ENCODE measurements around the gene DCAF8L2. TPM values are rescaled to one million over a fixed set of nuclear protein-coding genes. Genes with fewer than 3 reads are reported as not detected.

The DCAF8L2 gene
- total and polyA plus RNA-seq, 2 experiments from 2014 or later = not detected

DNA sequence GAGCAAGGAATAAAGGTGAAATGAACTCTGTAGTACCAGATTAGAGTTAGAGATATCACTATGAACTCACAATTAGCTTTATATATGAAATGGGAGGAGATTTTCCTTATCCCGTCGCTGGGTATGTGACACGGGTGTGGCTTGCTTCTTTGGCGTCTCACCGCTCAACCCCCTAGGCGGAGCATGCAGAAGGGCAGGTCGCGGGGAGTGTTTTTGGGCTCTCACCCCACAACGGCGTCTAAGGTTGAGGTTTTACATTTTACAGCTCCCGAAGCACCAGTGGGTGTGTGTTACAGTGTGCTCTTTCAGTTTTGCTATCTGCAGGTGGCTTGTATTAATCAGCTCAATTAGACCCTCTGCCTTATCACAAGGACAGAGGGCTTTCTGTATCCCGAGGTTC lies 175.6 kb downstream of the DCAF8L2 start (continued):
- TF ChIP-seq, protein P1, sequence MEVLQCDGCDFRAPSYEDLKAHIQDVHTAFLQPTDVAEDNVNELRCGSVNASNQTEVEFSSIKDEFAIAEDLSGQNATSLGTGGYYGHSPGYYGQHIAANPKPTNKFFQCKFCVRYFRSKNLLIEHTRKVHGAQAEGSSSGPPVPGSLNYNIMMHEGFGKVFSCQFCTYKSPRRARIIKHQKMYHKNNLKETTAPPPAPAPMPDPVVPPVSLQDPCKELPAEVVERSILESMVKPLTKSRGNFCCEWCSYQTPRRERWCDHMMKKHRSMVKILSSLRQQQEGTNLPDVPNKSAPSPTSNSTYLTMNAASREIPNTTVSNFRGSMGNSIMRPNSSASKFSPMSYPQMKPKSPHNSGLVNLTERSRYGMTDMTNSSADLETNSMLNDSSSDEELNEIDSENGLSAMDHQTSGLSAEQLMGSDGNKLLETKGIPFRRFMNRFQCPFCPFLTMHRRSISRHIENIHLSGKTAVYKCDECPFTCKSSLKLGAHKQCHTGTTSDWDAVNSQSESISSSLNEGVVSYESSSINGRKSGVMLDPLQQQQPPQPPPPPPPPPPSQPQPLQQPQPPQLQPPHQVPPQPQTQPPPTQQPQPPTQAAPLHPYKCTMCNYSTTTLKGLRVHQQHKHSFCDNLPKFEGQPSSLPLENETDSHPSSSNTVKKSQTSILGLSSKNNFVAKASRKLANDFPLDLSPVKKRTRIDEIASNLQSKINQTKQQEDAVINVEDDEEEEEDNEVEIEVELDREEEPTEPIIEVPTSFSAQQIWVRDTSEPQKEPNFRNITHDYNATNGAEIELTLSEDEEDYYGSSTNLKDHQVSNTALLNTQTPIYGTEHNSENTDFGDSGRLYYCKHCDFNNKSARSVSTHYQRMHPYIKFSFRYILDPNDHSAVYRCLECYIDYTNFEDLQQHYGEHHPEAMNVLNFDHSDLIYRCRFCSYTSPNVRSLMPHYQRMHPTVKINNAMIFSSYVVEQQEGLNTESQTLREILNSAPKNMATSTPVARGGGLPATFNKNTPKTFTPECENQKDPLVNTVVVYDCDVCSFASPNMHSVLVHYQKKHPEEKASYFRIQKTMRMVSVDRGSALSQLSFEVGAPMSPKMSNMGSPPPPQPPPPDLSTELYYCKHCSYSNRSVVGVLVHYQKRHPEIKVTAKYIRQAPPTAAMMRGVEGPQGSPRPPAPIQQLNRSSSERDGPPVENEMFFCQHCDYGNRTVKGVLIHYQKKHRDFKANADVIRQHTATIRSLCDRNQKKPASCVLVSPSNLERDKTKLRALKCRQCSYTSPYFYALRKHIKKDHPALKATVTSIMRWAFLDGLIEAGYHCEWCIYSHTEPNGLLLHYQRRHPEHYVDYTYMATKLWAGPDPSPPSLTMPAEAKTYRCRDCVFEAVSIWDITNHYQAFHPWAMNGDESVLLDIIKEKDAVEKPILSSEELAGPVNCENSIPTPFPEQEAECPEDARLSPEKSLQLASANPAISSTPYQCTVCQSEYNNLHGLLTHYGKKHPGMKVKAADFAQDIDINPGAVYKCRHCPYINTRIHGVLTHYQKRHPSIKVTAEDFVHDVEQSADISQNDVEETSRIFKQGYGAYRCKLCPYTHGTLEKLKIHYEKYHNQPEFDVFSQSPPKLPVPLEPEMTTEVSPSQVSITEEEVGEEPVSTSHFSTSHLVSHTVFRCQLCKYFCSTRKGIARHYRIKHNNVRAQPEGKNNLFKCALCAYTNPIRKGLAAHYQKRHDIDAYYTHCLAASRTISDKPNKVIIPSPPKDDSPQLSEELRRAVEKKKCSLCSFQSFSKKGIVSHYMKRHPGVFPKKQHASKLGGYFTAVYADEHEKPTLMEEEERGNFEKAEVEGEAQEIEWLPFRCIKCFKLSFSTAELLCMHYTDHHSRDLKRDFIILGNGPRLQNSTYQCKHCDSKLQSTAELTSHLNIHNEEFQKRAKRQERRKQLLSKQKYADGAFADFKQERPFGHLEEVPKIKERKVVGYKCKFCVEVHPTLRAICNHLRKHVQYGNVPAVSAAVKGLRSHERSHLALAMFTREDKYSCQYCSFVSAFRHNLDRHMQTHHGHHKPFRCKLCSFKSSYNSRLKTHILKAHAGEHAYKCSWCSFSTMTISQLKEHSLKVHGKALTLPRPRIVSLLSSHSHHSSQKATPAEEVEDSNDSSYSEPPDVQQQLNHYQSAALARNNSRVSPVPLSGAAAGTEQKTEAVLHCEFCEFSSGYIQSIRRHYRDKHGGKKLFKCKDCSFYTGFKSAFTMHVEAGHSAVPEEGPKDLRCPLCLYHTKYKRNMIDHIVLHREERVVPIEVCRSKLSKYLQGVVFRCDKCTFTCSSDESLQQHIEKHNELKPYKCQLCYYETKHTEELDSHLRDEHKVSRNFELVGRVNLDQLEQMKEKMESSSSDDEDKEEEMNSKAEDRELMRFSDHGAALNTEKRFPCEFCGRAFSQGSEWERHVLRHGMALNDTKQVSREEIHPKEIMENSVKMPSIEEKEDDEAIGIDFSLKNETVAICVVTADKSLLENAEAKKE (CRISPR knock-in tag; IDR thresholded peaks at IDR 0.05) = no peak

DNA sequence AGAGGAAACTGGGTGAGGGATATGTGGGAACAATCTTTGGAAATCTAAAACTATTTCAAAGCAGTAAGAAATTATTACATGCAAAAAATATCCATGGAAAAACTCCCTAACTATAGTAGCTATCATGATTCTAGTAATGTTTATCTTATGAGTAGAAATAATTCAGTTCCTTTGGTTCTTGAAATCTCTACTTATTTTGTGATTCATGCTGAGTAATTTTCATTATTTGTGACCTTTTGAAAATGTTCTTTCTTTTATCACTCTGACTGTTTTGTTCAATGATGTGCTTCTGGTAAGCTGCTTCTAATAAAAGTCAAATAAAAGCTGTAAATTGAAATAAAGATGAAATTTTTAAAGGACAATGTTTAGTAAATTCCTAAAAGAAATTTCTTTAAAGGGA lies 177.2 kb downstream of the DCAF8L2 start:
- Histone ChIP-seq H3K4me1 (ENCODE audit: insufficient read depth) (no peaks in the 10 kb centered on the region), H3F3A (replicated peaks; ENCODE audit: low read depth) (no peaks in the 10 kb centered on the region), H3K27me3 (ENCODE audit: insufficient read depth) (no peaks in the 10 kb centered on the region), H3K27ac (ENCODE audit: low read depth) (no peak overlapping the region), H4K20me1 (replicated peaks; ENCODE audit: insufficient read depth) (no peaks in the 10 kb centered on the region), H3K4me3 (no peak overlapping the region), H3K4me2 (no peak overlapping the region), H3K79me2 (replicated peaks; ENCODE audit: insufficient read depth) (no peaks in the 10 kb centered on the region), H2AFZ (no peak overlapping the region), H3K36me3 (ENCODE audit: insufficient read depth) (no peaks in the 10 kb centered on the region), H3K9me2 (ENCODE audit: insufficient read depth) (no peaks in the 10 kb centered on the region)
- no peaks in the 10 kb centered on the region for H3K4me1 Mint-ChIP-seq
- no peak overlapping the region for H3K4me3 Mint-ChIP-seq
- no peak overlapping the region for H3K27ac Mint-ChIP-seq
- peaks cover 5% of the 10 kb centered on the region; the same call in 1 of the 3 replicates for H3K9me3 Mint-ChIP-seq
- TF ChIP-seq CTCF (conservative IDR thresholded peaks at IDR 0.05; ENCODE audit: low read depth in 2 of 2) (no peak), NANOG (IDR thresholded peaks at IDR 0.05; ENCODE audit: borderline replicate concordance) (no peak)
- TF ChIP-seq, protein P2, sequence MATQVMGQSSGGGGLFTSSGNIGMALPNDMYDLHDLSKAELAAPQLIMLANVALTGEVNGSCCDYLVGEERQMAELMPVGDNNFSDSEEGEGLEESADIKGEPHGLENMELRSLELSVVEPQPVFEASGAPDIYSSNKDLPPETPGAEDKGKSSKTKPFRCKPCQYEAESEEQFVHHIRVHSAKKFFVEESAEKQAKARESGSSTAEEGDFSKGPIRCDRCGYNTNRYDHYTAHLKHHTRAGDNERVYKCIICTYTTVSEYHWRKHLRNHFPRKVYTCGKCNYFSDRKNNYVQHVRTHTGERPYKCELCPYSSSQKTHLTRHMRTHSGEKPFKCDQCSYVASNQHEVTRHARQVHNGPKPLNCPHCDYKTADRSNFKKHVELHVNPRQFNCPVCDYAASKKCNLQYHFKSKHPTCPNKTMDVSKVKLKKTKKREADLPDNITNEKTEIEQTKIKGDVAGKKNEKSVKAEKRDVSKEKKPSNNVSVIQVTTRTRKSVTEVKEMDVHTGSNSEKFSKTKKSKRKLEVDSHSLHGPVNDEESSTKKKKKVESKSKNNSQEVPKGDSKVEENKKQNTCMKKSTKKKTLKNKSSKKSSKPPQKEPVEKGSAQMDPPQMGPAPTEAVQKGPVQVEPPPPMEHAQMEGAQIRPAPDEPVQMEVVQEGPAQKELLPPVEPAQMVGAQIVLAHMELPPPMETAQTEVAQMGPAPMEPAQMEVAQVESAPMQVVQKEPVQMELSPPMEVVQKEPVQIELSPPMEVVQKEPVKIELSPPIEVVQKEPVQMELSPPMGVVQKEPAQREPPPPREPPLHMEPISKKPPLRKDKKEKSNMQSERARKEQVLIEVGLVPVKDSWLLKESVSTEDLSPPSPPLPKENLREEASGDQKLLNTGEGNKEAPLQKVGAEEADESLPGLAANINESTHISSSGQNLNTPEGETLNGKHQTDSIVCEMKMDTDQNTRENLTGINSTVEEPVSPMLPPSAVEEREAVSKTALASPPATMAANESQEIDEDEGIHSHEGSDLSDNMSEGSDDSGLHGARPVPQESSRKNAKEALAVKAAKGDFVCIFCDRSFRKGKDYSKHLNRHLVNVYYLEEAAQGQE (IDR thresholded peaks at IDR 0.05; ENCODE audit: unreplicated experiment) = no peak
- TF ChIP-seq, protein P3, sequence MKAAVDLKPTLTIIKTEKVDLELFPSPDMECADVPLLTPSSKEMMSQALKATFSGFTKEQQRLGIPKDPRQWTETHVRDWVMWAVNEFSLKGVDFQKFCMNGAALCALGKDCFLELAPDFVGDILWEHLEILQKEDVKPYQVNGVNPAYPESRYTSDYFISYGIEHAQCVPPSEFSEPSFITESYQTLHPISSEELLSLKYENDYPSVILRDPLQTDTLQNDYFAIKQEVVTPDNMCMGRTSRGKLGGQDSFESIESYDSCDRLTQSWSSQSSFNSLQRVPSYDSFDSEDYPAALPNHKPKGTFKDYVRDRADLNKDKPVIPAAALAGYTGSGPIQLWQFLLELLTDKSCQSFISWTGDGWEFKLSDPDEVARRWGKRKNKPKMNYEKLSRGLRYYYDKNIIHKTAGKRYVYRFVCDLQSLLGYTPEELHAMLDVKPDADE (IDR thresholded peaks at IDR 0.05) = no peak
- DNase-seq (ENCODE audit: low spot score) = no peak
- ATAC-seq = no peak
- no peaks in the 10 kb centered on the region for H3K27me3 Mint-ChIP-seq (ENCODE audit: insufficient read depth, low read depth, poor library complexity)
- no peaks in the 10 kb centered on the region for H3K36me3 Mint-ChIP-seq (ENCODE audit: low read depth)
